Astrocyte of the spinal cord (primary cell): Measurements from ENCODE around the gene PLOD1.

Source experiments
- DNase-seq: peaks from one replicate; pipeline ENCODE4 v3.0.0; 2011; ENCODE audit warnings: low read depth, low spot score
- H3K4me3 ChIP-seq: 2 replicates; pipeline ENCODE4 v1.5.1; 2011; ENCODE audit warnings: low read depth, mild to moderate bottlenecking, low read length, moderate library complexity
- CTCF ChIP-seq: IDR thresholded peaks from 2 replicates; pipeline ENCODE4 v1.5.1; 2012; ENCODE audit warnings: low read depth, mild to moderate bottlenecking, low read length, inconsistent platforms
- in situ Hi-C: cut with HindIII; loops from 2 replicates; pipeline ENCODE4 v1.10.0; 2017; ENCODE audit warnings: low sequenced_read_pairs

Gene PLOD1

GRCh38 chr1:11934302-11935056 lies at the start of gene PLOD1:
PLOD1 (plus strand) TSS chr1:11934717; CDS start chr1:11934780, 63 bp downstream.
- in situ Hi-C loops = no loop called here
- DNase-seq = peak; percentile 91
- no peak for TF ChIP-seq CTCF
- H3K4me3 ChIP-seq = peak within 1 kb of the TSS; percentile 65

- H3K4me3 ChIP-seq = no peak overlapping the region
- no peak for DNase-seq
- in situ Hi-C loops = no loop called here
- TF ChIP-seq CTCF = no peak
Observed at GRCh38 chr1:11885916-11886315, 48.6 kb upstream of the PLOD1 start.

GRCh38 chr1:11886986-11887665 lies 47.4 kb upstream of the PLOD1 start:
- no peak overlapping the region for H3K4me3 ChIP-seq
- in situ Hi-C loops = no loop called here
- no peak for DNase-seq
- no peak for TF ChIP-seq CTCF

GRCh38 chr1:11887666-11888007 lies 46.9 kb upstream of the PLOD1 start:
- TF ChIP-seq CTCF = no peak
- DNase-seq = no peak
- in situ Hi-C loops = no loop called here
- no peak overlapping the region for H3K4me3 ChIP-seq

- in situ Hi-C loops = no loop called here
- no peak for DNase-seq
- no peak overlapping the region for H3K4me3 ChIP-seq
- no peak for TF ChIP-seq CTCF
Observed at GRCh38 chr1:11888206-11888876, 46.2 kb upstream of the PLOD1 start.

- in situ Hi-C loops = no loop called here
- no peak overlapping the region for H3K4me3 ChIP-seq
- DNase-seq = no peak
- TF ChIP-seq CTCF = no peak
Observed at GRCh38 chr1:11888877-11889208, 45.7 kb upstream of the PLOD1 start.
